Esophagus muscularis mucosa (tissue), 4 donors: Measurements from ENCODE around the gene CTSW. TPM values are rescaled to one million over a fixed set of nuclear protein-coding genes. Genes with fewer than 3 reads are reported as not detected.

Experiments
- DNase-seq: peaks from one replicate; pipeline ENCODE4 v3.0.0-alpha.2; 2017; ENCODE audit errors: extremely low spot score
- H3K27ac ChIP-seq, 4 donors: fragments of 200-600 bp; sonication (generic); replicated peaks in 1 of 4; 1 replicate in 3 of 4; 2 replicates in 1 of 4; pipeline ENCODE4 v1.5.1; 2016 to 2019; ENCODE audit warnings: mild to moderate bottlenecking in 1 of 4
- H3K27me3 ChIP-seq, 4 donors: fragments of 200-600 bp; sonication (generic); one replicate each; pipeline versions ENCODE4 v1.5.1 to v1.6.0; 2016 to 2019
- H3K36me3 ChIP-seq, 4 donors: fragments of 200-600 bp; sonication (generic); one replicate each; pipeline ENCODE4 v1.5.1; 2016 to 2019
- H3K4me1 ChIP-seq, 4 donors: fragments of 200-600 bp; sonication (generic); one replicate each; pipeline ENCODE4 v1.5.1; 2016 to 2019
- H3K4me3 ChIP-seq, 4 donors: fragments of 200-600 bp; sonication (generic); 1 replicate in 2 of 4; 2 replicates in 2 of 4; pipeline ENCODE4 v1.5.1; 2016 to 2019; ENCODE audit warnings: mild to moderate bottlenecking in 4 of 4, moderate library complexity in 1 of 4
- H3K9me3 ChIP-seq, 4 donors: fragments of 200-600 bp; sonication (generic); 1 replicate in 3 of 4; 2 replicates in 1 of 4; pipeline ENCODE4 v1.5.1; 2016 to 2019
- CTCF ChIP-seq, 3 experiments: fragments of 200-600 bp in 2 of 3; fragments of 450-650 bp in 1 of 3; sonication (generic) in 2 of 3; IDR thresholded peaks; one replicate each; pipeline ENCODE4 v1.5.1; 2017 to 2019; ENCODE audit warnings: antibody characterized with exemption in 3 of 3, mild to moderate bottlenecking in 2 of 3, moderate library complexity in 1 of 3
- EP300 ChIP-seq: sonication (generic); formaldehyde crosslinking; IDR thresholded peaks from one replicate; pipeline ENCODE4 v1.6.1; 2017; ENCODE audit warnings: antibody characterized with exemption
- POLR2A ChIP-seq: fragments of 450-650 bp; IDR thresholded peaks from one replicate; pipeline ENCODE4 v1.6.1; 2017; ENCODE audit warnings: antibody characterized with exemption, moderate library complexity, mild to moderate bottlenecking, low read depth
- POLR2AphosphoS5 ChIP-seq, 2 donors: sonication (generic); formaldehyde crosslinking; IDR thresholded peaks; one replicate each; pipeline ENCODE4 v1.6.1; 2017; ENCODE audit warnings: antibody characterized with exemption in 2 of 2
- WGBS: methylation state at CpG from one replicate; pipeline ENCODE4 v1.1.5; 2018; 5-methylcytosine and 5-hydroxymethylcytosine counted together
- intact Hi-C: fragments of 100-400 bp; cut with DNase I; formaldehyde crosslinking; loops from one replicate; pipeline ENCODE4 v1.15.1; 2023
- total RNA-seq, 4 donors: library from RNA; depleted of rRNA; stranded (reverse); fragments of >200 nt; gene quantifications; one replicate each; pipeline versions ENCODE4 v1.1.0 to v1.2.1, GENCODE V29; 2016

Gene CTSW
- total RNA-seq, 4 donors from 2014 or later: 0.83 to 2.7 (median 1.5) TPM

GRCh38 chr11:65897020-65897471, 17.4 kb downstream of the CTSW start:
- no peaks in the 10 kb centered on the region for H3K9me3 ChIP-seq
- DNase-seq: no peak
- H3K4me1 ChIP-seq: peaks cover 41 to 50% (median 44%) of the 10 kb centered on the region in 4 donors
- H3K4me3 ChIP-seq: no peak overlapping the region
- H3K36me3 ChIP-seq: no peaks in the 10 kb centered on the region
- H3K27ac ChIP-seq: no peak overlapping the region
- H3K27me3 ChIP-seq: peaks cover 0 to 11% (median 0%) of the 10 kb centered on the region in 4 donors
- no peak for TF ChIP-seq EP300
- TF ChIP-seq POLR2A: no peak
- TF ChIP-seq CTCF (IDR thresholded peaks at IDR 0.05): no peak
- TF ChIP-seq POLR2AphosphoS5 (IDR thresholded peaks at IDR 0.05): no peak
- 95% methylated on average over 4 of the region's 4 CpGs for WGBS
- intact Hi-C loops: no loop called here

GRCh38 chr11:65898656-65899355, 19.2 kb downstream of the CTSW start:
- H3K36me3 ChIP-seq: no peaks in the 10 kb centered on the region
- H3K4me3 ChIP-seq: peak overlapping the region; percentile 64 to 73 (median 68)
- H3K4me1 ChIP-seq: peaks cover 23 to 33% (median 27%) of the 10 kb centered on the region in 4 donors
- intact Hi-C loops: no loop called here
- H3K27ac ChIP-seq: peak overlapping the region in 3 of 4 donors; percentile 42 to 74 (median 56)
- DNase-seq: no peak
- peaks cover 0 to 11% (median 0%) of the 10 kb centered on the region in 4 donors for H3K27me3 ChIP-seq
- no peaks in the 10 kb centered on the region for H3K9me3 ChIP-seq
- no peak for TF ChIP-seq CTCF (IDR thresholded peaks at IDR 0.05)
- no peak for TF ChIP-seq POLR2A
- TF ChIP-seq POLR2AphosphoS5 (IDR thresholded peaks at IDR 0.05): no peak
- WGBS: 34% methylated on average over 21 of the region's 28 CpGs

- Histone ChIP-seq H3K27ac (peak overlapping the region; percentile 56 to 80 (median 77)), H3K4me1 (peaks cover 17 to 25% (median 23%) of the 10 kb centered on the region in 4 donors), H3K27me3 (peaks cover 0 to 11% (median 0%) of the 10 kb centered on the region in 4 donors), H3K36me3 (no peaks in the 10 kb centered on the region), H3K4me3 (peak overlapping the region; percentile 64 to 73 (median 68)), H3K9me3 (no peaks in the 10 kb centered on the region)
- intact Hi-C loops: no loop called here
- TF ChIP-seq EP300 (no peak), POLR2AphosphoS5 (IDR thresholded peaks at IDR 0.05) (peak; percentile 65 to 72)
- no peak for DNase-seq
- 0% methylated on average over 2 of the region's 78 CpGs for WGBS
These were observed 19.9 kb downstream of the CTSW start for GRCh38 chr11:65899356-65900124.

- intact Hi-C loops: no loop called here
- TF ChIP-seq POLR2A: peak; percentile 64
- TF ChIP-seq EP300: no peak
- TF ChIP-seq POLR2AphosphoS5 (IDR thresholded peaks at IDR 0.05): peak; percentile 84 to 87
- no peak for TF ChIP-seq CTCF (IDR thresholded peaks at IDR 0.05)
- Histone ChIP-seq H3K27me3 (peaks cover 0 to 11% (median 0%) of the 10 kb centered on the region in 4 donors), H3K36me3 (no peaks in the 10 kb centered on the region), H3K4me3 (peak within 1 kb of the TSS; percentile 64 to 73 (median 68)), H3K9me3 (no peaks in the 10 kb centered on the region), H3K27ac (peak within 1 kb of the TSS; percentile 56 to 80 (median 77)), H3K4me1 (peaks cover 16 to 24% (median 23%) of the 10 kb centered on the region in 4 donors)
- peak; percentile 97 for DNase-seq
- 11% methylated on average over 12 of the region's 80 CpGs for WGBS
These were observed 20.7 kb downstream of the CTSW start, which contains the start of gene FOSL1 for GRCh38 chr11:65900125-65900898. Gene FOSL1, minus strand, starts transcription at chr11:65900388. Its CDS starts 49 bp downstream, at chr11:65900339.
